ENCODE data around the gene BFSP1. TPM values are rescaled to one million over a fixed set of nuclear protein-coding genes. Genes with fewer than 3 reads are reported as not detected.
A peak's percentile ranks its signal among the peaks of the same experiment; 100 is the strongest.

The BFSP1 gene
- polyA plus RNA-seq, 3 donors, result 3.3 to 4.4 (median 3.3) TPM

- DNase-seq (ENCODE audit: extremely low read depth in 1 of 11, low read depth in 9 of 11, low spot score in 4 of 11), result no peak
Measured at GRCh38 chr20:17452441-17452840, 78.7 kb downstream of the BFSP1 start.

GRCh38 chr20:17449031-17449430 lies 82.1 kb downstream of the BFSP1 start:
- no peak for DNase-seq (ENCODE audit: extremely low read depth in 1 of 11, low read depth in 9 of 11, low spot score in 4 of 11)

- no peak for DNase-seq (ENCODE audit: extremely low read depth in 1 of 11, low read depth in 9 of 11, low spot score in 4 of 11)
Measured at GRCh38 chr20:17448071-17448470, 83.1 kb downstream of the BFSP1 start.

GRCh38 chr20:17446171-17446570 lies 85.0 kb downstream of the BFSP1 start:
- DNase-seq (ENCODE audit: extremely low read depth in 1 of 11, low read depth in 9 of 11, low spot score in 4 of 11), result no peak

- DNase-seq (ENCODE audit: extremely low read depth in 1 of 11, low read depth in 9 of 11, low spot score in 4 of 11), result peak in 3 of 11 donors; percentile 5 to 14 (median 11)
Measured at GRCh38 chr20:17445543-17445942, 85.6 kb downstream of the BFSP1 start.

GRCh38 chr20:17444091-17444490 lies 87.1 kb downstream of the BFSP1 start:
- no peak for DNase-seq (ENCODE audit: extremely low read depth in 1 of 11, low read depth in 9 of 11, low spot score in 4 of 11)

Other genes with a start within 250 kb of the BFSP1 start
- gene DSTN, start 38.7 kb upstream of the BFSP1 start, polyA plus RNA-seq (ENCODE audit: insufficient read length in 3 of 3), result 100 to 1,000 TPM; 349 to 388 (median 373) TPM
- 100 to 1,000 TPM; 109 to 149 (median 118) TPM for gene RRBP1, start 150.9 kb upstream of the BFSP1 start, polyA plus RNA-seq (ENCODE audit: insufficient read length in 3 of 3)
- not detected for gene BANF2, start 168.6 kb upstream of the BFSP1 start, polyA plus RNA-seq (ENCODE audit: insufficient read length in 3 of 3)

Data from renal cortex interstitium (tissue), 11 donors.